ENCODE data around the gene TBC1D14.

TBC1D14 gene

DNA sequence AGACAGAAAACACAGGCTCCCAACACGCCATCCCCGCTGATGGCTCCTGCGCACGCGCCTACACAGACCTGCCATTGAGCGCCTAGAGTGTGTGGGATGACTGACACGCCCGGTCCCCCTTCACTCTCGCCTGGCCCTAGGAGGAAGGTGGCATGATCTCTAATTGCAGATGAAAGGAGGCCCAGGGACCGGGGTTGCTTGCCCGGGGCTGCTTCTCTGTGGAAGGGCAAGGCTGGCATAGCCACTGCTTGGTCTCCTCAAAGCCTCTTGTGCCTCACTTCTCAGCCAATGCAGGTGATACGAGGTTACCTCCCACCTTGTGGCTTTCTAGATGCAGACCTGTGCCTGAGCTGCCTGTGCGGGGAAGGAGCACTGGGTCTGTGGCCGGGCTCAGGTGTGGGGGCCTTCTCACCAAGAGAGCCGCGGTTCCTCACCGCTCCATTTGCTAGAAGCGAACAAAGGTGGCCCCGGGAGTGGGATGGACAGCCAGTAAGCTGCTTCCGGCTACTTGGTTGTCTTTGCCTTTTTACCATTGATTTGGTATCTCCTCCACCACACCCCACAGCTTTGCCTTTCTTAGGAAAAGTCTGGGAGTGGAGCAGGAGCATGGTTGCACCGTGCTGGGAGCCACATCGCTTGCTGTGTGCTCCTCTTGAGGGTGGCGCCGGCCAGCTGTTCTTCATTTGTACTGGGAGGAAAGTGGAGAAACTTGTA is 47.0 kb downstream of the TBC1D14 start:
- TF ChIP-seq, protein P1, sequence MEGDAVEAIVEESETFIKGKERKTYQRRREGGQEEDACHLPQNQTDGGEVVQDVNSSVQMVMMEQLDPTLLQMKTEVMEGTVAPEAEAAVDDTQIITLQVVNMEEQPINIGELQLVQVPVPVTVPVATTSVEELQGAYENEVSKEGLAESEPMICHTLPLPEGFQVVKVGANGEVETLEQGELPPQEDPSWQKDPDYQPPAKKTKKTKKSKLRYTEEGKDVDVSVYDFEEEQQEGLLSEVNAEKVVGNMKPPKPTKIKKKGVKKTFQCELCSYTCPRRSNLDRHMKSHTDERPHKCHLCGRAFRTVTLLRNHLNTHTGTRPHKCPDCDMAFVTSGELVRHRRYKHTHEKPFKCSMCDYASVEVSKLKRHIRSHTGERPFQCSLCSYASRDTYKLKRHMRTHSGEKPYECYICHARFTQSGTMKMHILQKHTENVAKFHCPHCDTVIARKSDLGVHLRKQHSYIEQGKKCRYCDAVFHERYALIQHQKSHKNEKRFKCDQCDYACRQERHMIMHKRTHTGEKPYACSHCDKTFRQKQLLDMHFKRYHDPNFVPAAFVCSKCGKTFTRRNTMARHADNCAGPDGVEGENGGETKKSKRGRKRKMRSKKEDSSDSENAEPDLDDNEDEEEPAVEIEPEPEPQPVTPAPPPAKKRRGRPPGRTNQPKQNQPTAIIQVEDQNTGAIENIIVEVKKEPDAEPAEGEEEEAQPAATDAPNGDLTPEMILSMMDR (IDR thresholded peaks at IDR 0.05; ENCODE audit: low read length, missing control alignments): no peak
- no peak for DNase-seq (ENCODE audit: low read depth)
- no peak overlapping the region for H3K4me3 ChIP-seq (replicated peaks; ENCODE audit: low read depth, low read length)

DNA sequence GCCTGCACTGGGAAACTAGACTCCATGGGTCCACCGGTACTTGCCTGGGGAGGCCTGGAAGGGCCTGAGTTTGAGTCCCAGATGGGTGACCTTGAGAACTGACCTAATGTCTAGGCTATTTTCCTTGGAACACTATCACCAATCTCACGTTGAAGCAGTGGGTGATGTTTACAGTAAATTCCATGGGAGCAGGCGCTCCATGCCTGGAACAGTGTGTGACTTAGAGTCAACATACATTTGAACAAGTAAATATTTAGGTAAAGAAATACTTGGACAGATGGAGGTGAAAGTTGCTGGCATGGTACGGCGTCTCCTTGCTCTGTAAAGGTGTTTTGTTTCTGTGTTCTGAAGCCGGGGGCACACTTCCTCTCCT is 47.5 kb downstream of the TBC1D14 start:
- DNase-seq (ENCODE audit: low read depth): no peak
- H3K4me3 ChIP-seq (replicated peaks; ENCODE audit: low read depth, low read length): no peak overlapping the region
- TF ChIP-seq, protein P1 (IDR thresholded peaks at IDR 0.05; ENCODE audit: low read length, missing control alignments): no peak

DNA sequence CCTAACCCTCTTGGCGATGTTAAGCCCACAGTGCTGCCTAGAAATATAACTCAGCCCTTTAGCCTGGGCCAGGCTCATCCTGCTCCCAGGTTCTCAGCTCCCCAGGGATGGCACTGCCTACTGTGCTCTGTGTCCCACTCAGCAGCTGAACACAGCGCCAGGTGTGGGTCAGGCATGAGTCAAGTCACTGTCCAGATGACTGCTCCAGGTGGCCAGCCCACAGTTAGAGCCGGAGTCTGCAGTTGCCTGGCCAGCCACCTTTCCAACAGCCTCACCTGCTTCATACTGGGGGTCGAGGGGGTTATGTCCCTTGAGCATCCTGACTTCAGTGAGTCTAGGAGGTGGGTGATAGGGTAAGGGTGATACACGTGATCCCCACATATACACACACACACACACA is 48.4 kb downstream of the TBC1D14 start:
- no peak overlapping the region for H3K4me3 ChIP-seq (replicated peaks; ENCODE audit: low read depth, low read length)
- TF ChIP-seq, protein P1 (IDR thresholded peaks at IDR 0.05; ENCODE audit: low read length, missing control alignments): no peak
- DNase-seq (ENCODE audit: low read depth): no peak

DNA sequence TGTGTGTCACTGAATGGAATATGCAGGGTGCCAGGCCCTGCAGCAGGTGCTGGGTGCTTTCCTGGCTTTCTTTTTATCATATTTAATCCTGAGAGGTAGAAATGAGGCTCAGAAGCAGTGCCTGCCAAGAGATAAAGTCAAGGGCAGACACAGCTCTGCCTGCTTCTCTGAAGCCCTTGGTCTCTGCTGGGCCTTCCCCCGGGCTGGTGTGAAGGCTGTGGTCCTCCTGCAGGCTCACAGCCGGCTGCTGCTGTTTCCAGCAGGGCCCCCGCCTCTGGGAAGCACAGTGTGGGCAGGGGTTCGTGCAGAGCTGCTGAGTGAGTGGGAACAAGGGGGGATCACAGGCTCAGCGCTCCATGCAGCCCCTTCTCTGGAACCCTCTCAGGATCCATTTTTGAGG is 49.6 kb downstream of the TBC1D14 start:
- TF ChIP-seq, protein P1 (IDR thresholded peaks at IDR 0.05; ENCODE audit: low read length, missing control alignments): no peak
- DNase-seq (ENCODE audit: low read depth): no peak
- no peak overlapping the region for H3K4me3 ChIP-seq (replicated peaks; ENCODE audit: low read depth, low read length)

DNA sequence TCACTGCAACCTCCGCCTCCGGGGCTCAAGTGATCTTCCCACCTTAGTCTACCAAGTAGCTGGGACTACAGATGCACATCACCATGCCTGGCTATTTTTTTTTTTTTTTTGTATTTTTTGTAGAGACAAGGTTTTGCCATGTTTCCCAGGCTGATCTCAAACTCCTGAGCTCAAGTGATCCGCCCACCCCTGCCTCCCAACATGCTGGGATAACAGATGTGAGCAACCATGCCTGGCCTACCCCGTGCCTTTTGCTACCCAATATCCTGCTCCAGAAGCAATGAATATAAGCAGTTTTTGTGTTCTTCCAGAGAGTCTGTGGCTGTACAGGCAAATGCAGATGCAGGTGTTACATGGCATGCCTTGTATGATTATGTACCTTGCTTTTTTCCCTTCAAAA is 50.5 kb downstream of the TBC1D14 start:
- no peak for DNase-seq (ENCODE audit: low read depth)
- no peak overlapping the region for H3K4me3 ChIP-seq (replicated peaks; ENCODE audit: low read depth, low read length)
- TF ChIP-seq, protein P1 (IDR thresholded peaks at IDR 0.05; ENCODE audit: low read length, missing control alignments): no peak

DNA sequence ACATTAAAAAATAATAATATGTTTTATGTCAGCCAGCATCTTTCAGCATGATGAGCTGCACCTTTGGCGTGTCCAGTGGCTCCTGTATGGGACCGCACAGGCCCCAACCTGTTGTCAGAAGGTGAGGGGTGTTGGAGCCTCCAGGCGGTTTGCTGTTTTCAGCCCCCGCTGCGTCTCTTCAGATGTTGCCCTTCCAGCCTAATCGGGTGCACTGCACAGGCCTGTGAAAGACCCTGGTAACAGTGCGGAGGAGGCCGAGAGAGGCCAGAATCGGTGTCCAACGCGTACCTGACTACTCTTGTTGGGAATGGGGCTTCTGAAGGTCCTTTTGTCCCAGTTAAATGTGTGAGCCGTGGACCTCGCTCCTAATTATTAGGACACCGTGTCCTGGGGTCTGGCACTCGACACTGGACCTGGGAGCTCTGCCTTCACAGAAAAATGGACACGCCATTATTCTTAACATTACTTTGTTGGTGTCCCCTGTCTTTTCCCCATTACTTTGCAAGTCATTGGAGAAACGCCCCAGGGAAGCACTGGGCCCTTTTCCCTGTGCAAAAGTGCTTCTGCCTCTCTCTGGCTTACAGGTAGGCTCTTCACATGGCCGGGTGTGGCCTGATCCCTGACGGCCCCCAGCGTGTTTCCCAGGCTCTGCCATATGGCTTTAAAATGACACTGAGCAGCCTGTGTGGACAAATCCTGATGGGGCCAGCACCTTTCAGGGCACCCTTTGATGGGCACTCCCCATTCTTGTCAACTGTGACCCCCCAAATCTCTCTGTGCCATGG is 51.2 kb downstream of the TBC1D14 start:
- H3K4me3 ChIP-seq (replicated peaks; ENCODE audit: low read depth, low read length): no peak overlapping the region
- TF ChIP-seq, protein P1 (IDR thresholded peaks at IDR 0.05; ENCODE audit: low read length, missing control alignments): no peak
- DNase-seq (ENCODE audit: low read depth): no peak

All from fibroblast of pulmonary artery (primary cell).